ENCODE data around the gene ADAMTSL2.

Gene ADAMTSL2

DNA sequence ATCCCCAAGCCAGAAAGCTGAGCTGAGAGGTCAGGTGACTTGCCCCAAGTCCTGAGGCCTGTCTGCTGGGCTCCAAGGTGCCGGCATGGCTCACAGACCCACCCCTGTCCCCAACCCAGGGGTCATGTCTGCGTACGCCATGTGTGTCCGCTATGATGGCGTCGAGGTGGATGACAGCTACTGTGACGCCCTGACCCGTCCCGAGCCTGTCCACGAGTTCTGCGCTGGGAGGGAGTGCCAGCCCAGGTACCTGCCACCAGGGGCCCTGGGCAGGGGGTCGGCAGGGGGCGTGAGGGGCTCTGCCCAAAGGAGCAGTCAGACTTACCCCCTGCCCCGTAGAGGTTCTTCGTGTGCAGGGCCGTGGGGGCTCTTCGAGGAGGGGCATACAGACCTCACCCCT, 32.3 kb downstream of the ADAMTSL2 start:
- no peak overlapping the region for H3K27ac ChIP-seq (ENCODE audit: low read length, poor library complexity, severe bottlenecking)
- H2BK120ac ChIP-seq (ENCODE audit: low read depth, low read length), result no peak overlapping the region
- no peaks in the 10 kb centered on the region for H3K36me3 ChIP-seq (ENCODE audit: control insufficient read depth in 1 of 2, insufficient read depth in 2 of 2, low read depth in 1 of 2, low read length in 2 of 2)
- H3K23ac ChIP-seq (ENCODE audit: low read length in 2 of 2), result no peak overlapping the region
- no peak for DNase-seq
- no peak overlapping the region for H2BK12ac ChIP-seq (ENCODE audit: low read length in 2 of 2)
- 90% methylated on average over 17 of the region's 17 CpGs for WGBS
- H2AFZ ChIP-seq (ENCODE audit: low read depth, low read length), result no peak overlapping the region
- H3K9ac ChIP-seq (ENCODE audit: low read length), result no peak overlapping the region
- no peak overlapping the region for H2BK5ac ChIP-seq (ENCODE audit: low read depth, low read length, poor library complexity, severe bottlenecking)
- H3K79me1 ChIP-seq (replicated peaks; ENCODE audit: low read length, poor library complexity, severe bottlenecking), result no peaks in the 10 kb centered on the region
- H3K9me3 ChIP-seq (ENCODE audit: control insufficient read depth, low read length), result no peaks in the 10 kb centered on the region
- no peak overlapping the region for H2BK15ac ChIP-seq (ENCODE audit: low read depth, poor library complexity, severe bottlenecking)
- H4K8ac ChIP-seq (ENCODE audit: low read length), result no peak overlapping the region
- no peak overlapping the region for H3K14ac ChIP-seq (ENCODE audit: low read length in 2 of 2)
- H3K4me3 ChIP-seq (ENCODE audit: insufficient read depth in 1 of 2, low read depth in 1 of 2, low read length in 2 of 2), result no peak overlapping the region
- H3K4ac ChIP-seq (ENCODE audit: low read depth in 1 of 2, low read length in 2 of 2), result no peak overlapping the region
- no peak overlapping the region for H4K91ac ChIP-seq (ENCODE audit: low read length)
- peaks cover 31 to 44% of the 10 kb centered on the region in 2 experiments for H3K27me3 ChIP-seq (ENCODE audit: control insufficient read depth in 1 of 2, insufficient read depth in 1 of 2, low read length in 2 of 2)
- no peak overlapping the region for H2AK5ac ChIP-seq (ENCODE audit: low read length, severe bottlenecking)
- no peak overlapping the region for H3K18ac ChIP-seq (ENCODE audit: low read depth in 1 of 2, low read length in 2 of 2)
- H3K4me1 ChIP-seq (ENCODE audit: control insufficient read depth, insufficient read depth, low read depth, low read length), result peaks cover 1% of the 10 kb centered on the region
- H3K4me2 ChIP-seq (ENCODE audit: low read length, poor library complexity, severe bottlenecking), result no peak overlapping the region

DNA sequence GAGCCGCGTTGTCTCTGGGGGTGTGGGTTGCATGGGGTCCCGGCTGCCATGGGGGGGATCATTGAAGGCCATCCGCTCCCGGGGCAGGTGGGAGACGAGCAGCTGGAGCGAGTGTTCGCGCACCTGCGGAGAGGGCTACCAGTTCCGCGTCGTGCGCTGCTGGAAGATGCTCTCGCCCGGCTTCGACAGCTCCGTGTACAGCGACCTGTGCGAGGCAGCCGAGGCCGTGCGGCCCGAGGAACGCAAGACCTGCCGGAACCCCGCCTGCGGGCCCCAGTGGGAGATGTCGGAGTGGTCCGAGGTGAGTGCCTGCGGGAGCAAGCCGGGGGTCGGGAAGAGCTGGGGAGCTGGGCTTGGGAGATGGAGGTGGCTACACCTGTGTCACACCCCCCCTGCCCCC, 33.7 kb downstream of the ADAMTSL2 start:
- Histone ChIP-seq H2BK15ac (ENCODE audit: low read depth, poor library complexity, severe bottlenecking) (no peak overlapping the region), H3K4me1 (ENCODE audit: control insufficient read depth, insufficient read depth, low read depth, low read length) (peaks cover 1% of the 10 kb centered on the region), H3K36me3 (ENCODE audit: control insufficient read depth in 1 of 2, insufficient read depth in 2 of 2, low read depth in 1 of 2, low read length in 2 of 2) (no peaks in the 10 kb centered on the region), H3K4ac (ENCODE audit: low read depth in 1 of 2, low read length in 2 of 2) (no peak overlapping the region), H3K14ac (ENCODE audit: low read length in 2 of 2) (no peak overlapping the region), H3K27ac (ENCODE audit: low read length, poor library complexity, severe bottlenecking) (no peak overlapping the region), H3K9me3 (ENCODE audit: control insufficient read depth, low read length) (no peaks in the 10 kb centered on the region), H3K9ac (ENCODE audit: low read length) (no peak overlapping the region), H3K23ac (ENCODE audit: low read length in 2 of 2) (no peak overlapping the region), H3K18ac (ENCODE audit: low read depth in 1 of 2, low read length in 2 of 2) (no peak overlapping the region), H3K79me1 (replicated peaks; ENCODE audit: low read length, poor library complexity, severe bottlenecking) (no peaks in the 10 kb centered on the region), H3K4me2 (ENCODE audit: low read length, poor library complexity, severe bottlenecking) (no peak overlapping the region), H4K91ac (ENCODE audit: low read length) (peak overlapping the region; percentile 40), H2BK5ac (ENCODE audit: low read depth, low read length, poor library complexity, severe bottlenecking) (no peak overlapping the region), H4K8ac (ENCODE audit: low read length) (no peak overlapping the region), H2AFZ (ENCODE audit: low read depth, low read length) (no peak overlapping the region), H2BK12ac (ENCODE audit: low read length in 2 of 2) (no peak overlapping the region), H3K27me3 (ENCODE audit: control insufficient read depth in 1 of 2, insufficient read depth in 1 of 2, low read length in 2 of 2) (peaks cover 39 to 46% of the 10 kb centered on the region in 2 experiments), H2AK5ac (ENCODE audit: low read length, severe bottlenecking) (no peak overlapping the region), H3K4me3 (ENCODE audit: insufficient read depth in 1 of 2, low read depth in 1 of 2, low read length in 2 of 2) (peak overlapping the region in 1 of 2 experiments; percentile 1), H2BK120ac (ENCODE audit: low read depth, low read length) (no peak overlapping the region)
- WGBS, result 91% methylated on average over 28 of the region's 33 CpGs
- no peak for DNase-seq

DNA sequence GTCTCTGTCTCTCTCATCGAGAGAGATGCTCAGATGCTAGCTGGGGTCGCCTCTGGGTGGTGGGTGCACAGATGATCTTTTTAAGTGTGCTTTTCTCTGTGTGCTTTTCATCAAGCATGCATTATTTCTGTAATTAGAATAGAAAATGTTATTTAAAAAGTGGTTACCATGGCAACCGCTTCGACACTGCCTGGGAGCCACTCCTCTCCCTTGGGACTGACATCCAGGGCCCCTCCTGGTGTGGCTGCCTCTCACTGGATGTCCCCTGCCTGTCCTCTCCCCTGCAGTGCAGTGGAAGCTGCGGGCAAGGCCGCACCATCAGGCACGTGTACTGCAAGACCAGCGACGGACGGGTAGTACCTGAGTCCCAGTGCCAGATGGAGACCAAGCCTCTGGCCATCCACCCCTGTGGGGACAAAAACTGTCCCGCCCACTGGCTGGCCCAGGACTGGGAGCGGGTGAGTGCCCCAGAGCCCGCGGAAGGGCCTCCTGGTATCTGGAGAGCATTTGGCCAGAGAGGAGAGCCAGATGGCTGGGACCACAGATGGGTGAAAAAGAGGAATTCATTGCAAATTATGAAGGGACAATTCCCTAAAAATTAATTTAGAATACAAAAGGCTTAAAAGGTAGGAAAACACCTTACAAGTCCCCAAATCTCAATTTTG, 34.7 kb downstream of the ADAMTSL2 start:
- no peak overlapping the region for H4K8ac ChIP-seq (ENCODE audit: low read length)
- no peak overlapping the region for H2AK5ac ChIP-seq (ENCODE audit: low read length, severe bottlenecking)
- H3K27ac ChIP-seq (ENCODE audit: low read length, poor library complexity, severe bottlenecking), result no peak overlapping the region
- H4K91ac ChIP-seq (ENCODE audit: low read length), result no peak overlapping the region
- H3K27me3 ChIP-seq (ENCODE audit: control insufficient read depth in 1 of 2, insufficient read depth in 1 of 2, low read length in 2 of 2), result peaks cover 46 to 50% of the 10 kb centered on the region in 2 experiments
- H2BK120ac ChIP-seq (ENCODE audit: low read depth, low read length), result no peak overlapping the region
- H3K9ac ChIP-seq (ENCODE audit: low read length), result no peak overlapping the region
- no peaks in the 10 kb centered on the region for H3K9me3 ChIP-seq (ENCODE audit: control insufficient read depth, low read length)
- H3K23ac ChIP-seq (ENCODE audit: low read length in 2 of 2), result no peak overlapping the region
- no peaks in the 10 kb centered on the region for H3K36me3 ChIP-seq (ENCODE audit: control insufficient read depth in 1 of 2, insufficient read depth in 2 of 2, low read depth in 1 of 2, low read length in 2 of 2)
- no peak overlapping the region for H2BK15ac ChIP-seq (ENCODE audit: low read depth, poor library complexity, severe bottlenecking)
- H2AFZ ChIP-seq (ENCODE audit: low read depth, low read length), result no peak overlapping the region
- no peak overlapping the region for H2BK5ac ChIP-seq (ENCODE audit: low read depth, low read length, poor library complexity, severe bottlenecking)
- DNase-seq, result no peak
- H3K18ac ChIP-seq (ENCODE audit: low read depth in 1 of 2, low read length in 2 of 2), result no peak overlapping the region
- H3K4me3 ChIP-seq (ENCODE audit: insufficient read depth in 1 of 2, low read depth in 1 of 2, low read length in 2 of 2), result no peak overlapping the region
- no peak overlapping the region for H3K4ac ChIP-seq (ENCODE audit: low read depth in 1 of 2, low read length in 2 of 2)
- H3K4me1 ChIP-seq (ENCODE audit: control insufficient read depth, insufficient read depth, low read depth, low read length), result no peaks in the 10 kb centered on the region
- H3K14ac ChIP-seq (ENCODE audit: low read length in 2 of 2), result no peak overlapping the region
- no peak overlapping the region for H3K4me2 ChIP-seq (ENCODE audit: low read length, poor library complexity, severe bottlenecking)
- 88% methylated on average over 10 of the region's 14 CpGs for WGBS
- H3K79me1 ChIP-seq (replicated peaks; ENCODE audit: low read length, poor library complexity, severe bottlenecking), result no peaks in the 10 kb centered on the region
- H2BK12ac ChIP-seq (ENCODE audit: low read length in 2 of 2), result no peak overlapping the region

DNA sequence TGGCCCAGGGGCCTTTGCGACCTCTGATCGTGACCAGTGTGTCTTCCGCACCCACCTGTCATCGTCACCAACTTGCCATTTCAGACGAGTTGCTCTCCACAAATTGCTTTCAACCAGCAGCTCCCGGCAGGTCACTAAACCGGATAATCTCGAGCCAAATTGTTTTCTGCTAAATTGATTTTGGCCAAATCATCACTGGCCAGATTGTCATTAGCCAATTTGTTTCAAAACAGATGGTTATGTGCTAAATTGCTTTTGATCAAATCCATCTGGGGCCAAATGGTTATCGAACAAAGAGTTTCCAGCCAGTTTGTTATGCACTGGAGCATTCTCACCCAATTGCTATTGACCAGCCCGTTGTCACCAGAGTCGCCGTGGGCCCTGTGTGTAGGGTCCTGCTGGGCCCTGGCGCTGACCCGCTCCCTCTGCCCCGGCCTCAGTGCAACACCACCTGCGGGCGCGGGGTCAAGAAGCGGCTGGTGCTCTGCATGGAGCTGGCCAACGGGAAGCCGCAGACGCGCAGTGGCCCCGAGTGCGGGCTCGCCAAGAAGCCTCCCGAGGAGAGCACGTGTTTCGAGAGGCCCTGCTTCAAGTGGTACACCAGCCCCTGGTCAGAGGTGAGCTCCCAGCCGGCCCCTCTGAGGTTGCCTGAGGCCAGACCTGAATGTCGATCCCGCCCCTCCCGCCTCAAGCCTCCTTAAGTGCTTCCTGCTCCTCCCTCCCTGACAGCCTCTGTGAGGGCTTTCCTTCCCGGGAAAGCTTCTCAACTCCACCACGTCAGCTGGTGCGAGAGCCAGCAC, 35.6 kb downstream of the ADAMTSL2 start:
- H4K91ac ChIP-seq (ENCODE audit: low read length), result no peak overlapping the region
- H3K4me1 ChIP-seq (ENCODE audit: control insufficient read depth, insufficient read depth, low read depth, low read length), result no peaks in the 10 kb centered on the region
- no peaks in the 10 kb centered on the region for H3K79me1 ChIP-seq (replicated peaks; ENCODE audit: low read length, poor library complexity, severe bottlenecking)
- H3K14ac ChIP-seq (ENCODE audit: low read length in 2 of 2), result no peak overlapping the region
- H3K18ac ChIP-seq (ENCODE audit: low read depth in 1 of 2, low read length in 2 of 2), result no peak overlapping the region
- H2BK120ac ChIP-seq (ENCODE audit: low read depth, low read length), result no peak overlapping the region
- no peak overlapping the region for H2AK5ac ChIP-seq (ENCODE audit: low read length, severe bottlenecking)
- 69% methylated on average over 36 of the region's 36 CpGs for WGBS
- H2BK5ac ChIP-seq (ENCODE audit: low read depth, low read length, poor library complexity, severe bottlenecking), result no peak overlapping the region
- H3K9ac ChIP-seq (ENCODE audit: low read length), result no peak overlapping the region
- no peak overlapping the region for H2AFZ ChIP-seq (ENCODE audit: low read depth, low read length)
- H4K8ac ChIP-seq (ENCODE audit: low read length), result no peak overlapping the region
- peaks cover 47 to 53% of the 10 kb centered on the region in 2 experiments for H3K27me3 ChIP-seq (ENCODE audit: control insufficient read depth in 1 of 2, insufficient read depth in 1 of 2, low read length in 2 of 2)
- H3K4ac ChIP-seq (ENCODE audit: low read depth in 1 of 2, low read length in 2 of 2), result no peak overlapping the region
- H3K36me3 ChIP-seq (ENCODE audit: control insufficient read depth in 1 of 2, insufficient read depth in 2 of 2, low read depth in 1 of 2, low read length in 2 of 2), result no peaks in the 10 kb centered on the region
- no peak overlapping the region for H2BK12ac ChIP-seq (ENCODE audit: low read length in 2 of 2)
- H3K9me3 ChIP-seq (ENCODE audit: control insufficient read depth, low read length), result no peaks in the 10 kb centered on the region
- no peak overlapping the region for H3K27ac ChIP-seq (ENCODE audit: low read length, poor library complexity, severe bottlenecking)
- H3K4me3 ChIP-seq (ENCODE audit: insufficient read depth in 1 of 2, low read depth in 1 of 2, low read length in 2 of 2), result no peak overlapping the region
- no peak overlapping the region for H3K4me2 ChIP-seq (ENCODE audit: low read length, poor library complexity, severe bottlenecking)
- no peak overlapping the region for H3K23ac ChIP-seq (ENCODE audit: low read length in 2 of 2)
- H2BK15ac ChIP-seq (ENCODE audit: low read depth, poor library complexity, severe bottlenecking), result no peak overlapping the region
- no peak for DNase-seq
